GM18858 (cell line): ENCODE data around the gene HPCAL1.

Source experiments
- ATAC-seq: cut with Tn5 transposase; IDR thresholded peaks from one replicate; pipeline ENCODE4 v1.9.1; 2021; ENCODE audit not compliant: unreplicated experiment

HPCAL1 gene

GRCh38 chr2:10347562-10347948 lies 44.9 kb downstream of the HPCAL1 start:
- no peak for ATAC-seq

DNA sequence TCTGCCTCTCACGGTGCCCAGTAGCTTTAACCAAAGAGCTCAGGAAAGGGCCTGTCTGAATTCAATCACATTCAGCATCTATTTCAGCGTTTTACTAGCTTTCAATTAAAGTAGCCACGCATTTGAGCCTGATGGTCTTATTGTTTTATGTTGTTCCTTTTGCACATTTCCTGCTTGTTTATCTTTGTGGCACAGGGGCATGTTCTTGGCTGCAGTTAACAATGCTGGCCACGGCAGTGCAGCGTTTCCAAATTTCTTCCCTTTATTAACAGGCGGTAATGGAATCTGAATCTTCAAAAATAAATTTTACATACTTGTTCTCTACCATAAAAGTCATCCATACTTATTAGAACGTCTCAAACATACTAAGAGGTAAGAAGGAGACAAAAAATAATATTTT lies 46.2 kb downstream of the HPCAL1 start:
- ATAC-seq = no peak

DNA sequence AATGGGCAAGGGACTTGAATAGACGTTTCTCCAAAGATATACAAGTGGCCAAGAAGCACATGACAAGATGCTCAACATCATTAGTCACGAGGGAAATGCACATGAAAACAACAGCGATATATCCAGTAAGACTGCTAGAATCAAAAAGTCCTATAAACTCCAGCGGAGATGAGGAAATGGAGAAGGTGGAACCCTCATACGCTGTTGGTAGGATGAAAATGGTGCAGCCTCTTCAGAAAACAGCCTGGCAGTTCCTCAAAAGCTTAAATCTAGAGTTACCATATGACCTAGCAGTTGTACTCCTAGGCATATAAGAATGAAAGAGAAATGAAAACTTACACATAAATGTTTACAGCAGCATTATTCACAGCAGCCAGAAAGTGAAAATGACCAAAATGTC lies 48.1 kb downstream of the HPCAL1 start:
- no peak for ATAC-seq

DNA sequence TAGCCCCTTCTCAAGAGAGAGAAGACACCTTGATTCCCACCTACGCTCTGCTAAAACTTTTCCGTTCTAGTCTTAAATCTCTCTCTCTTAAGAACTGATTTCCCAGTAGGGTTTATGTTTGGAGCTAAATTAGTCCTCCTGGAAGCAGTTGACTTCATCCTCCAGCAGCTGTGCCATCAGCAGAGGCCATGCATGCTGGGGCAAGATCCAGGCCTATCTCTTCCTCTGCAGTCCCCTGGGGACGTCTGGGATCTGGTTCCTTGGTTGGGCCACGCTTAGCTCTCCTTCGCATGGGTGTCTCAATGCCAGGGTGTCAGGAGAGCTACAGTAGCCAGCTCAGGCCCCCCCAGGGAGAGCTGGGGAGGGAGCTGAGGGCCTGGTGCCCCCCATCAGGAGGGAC lies 49.7 kb downstream of the HPCAL1 start:
- ATAC-seq = no peak

DNA sequence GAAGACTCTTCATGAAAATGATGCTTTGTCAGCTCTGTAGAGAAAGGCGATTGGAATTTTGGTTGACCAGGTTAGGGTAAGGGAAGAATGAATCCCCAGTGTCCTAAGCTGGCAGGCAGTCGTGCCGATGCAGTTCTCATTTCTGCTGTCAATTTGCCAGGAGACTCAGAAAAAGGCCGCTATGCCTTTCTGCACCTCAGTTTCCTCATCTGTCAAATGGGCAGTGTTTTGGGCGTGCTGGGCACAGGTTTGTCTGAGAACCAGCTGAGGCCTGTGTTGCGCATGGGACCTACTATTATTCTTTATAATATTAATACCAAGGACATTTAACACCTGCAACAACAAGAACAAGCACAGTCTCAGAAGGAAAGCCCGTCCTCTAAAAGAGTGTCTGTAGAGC lies 50.3 kb downstream of the HPCAL1 start:
- no peak for ATAC-seq

GRCh38 chr2:10353931-10354330 lies 51.2 kb downstream of the HPCAL1 start:
- ATAC-seq = no peak

DNA sequence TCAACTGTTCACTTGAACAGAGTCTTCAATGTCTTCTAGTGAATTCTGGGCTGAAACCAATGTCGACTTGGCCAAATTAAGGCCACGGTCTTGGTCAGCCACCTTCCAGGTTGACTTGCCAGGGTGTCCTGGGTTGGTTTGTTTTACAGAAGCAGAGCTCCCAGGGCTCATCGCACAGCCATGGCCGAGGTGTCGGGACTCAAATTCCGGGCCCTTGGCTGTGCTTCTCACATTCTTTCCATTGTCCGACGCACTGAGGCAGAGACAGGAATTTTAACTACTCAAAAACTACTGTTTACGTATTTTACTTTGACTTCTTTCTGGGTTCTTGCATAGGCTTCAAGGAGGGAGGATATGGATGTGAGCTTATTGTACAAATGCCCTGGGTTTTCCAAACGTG lies 51.7 kb downstream of the HPCAL1 start:
- ATAC-seq = no peak

GRCh38 chr2:10355471-10356438 lies 53.1 kb downstream of the HPCAL1 start:
- ATAC-seq = no peak

- no peak for ATAC-seq
These were observed 53.7 kb downstream of the HPCAL1 start for GRCh38 chr2:10356439-10356811.

DNA sequence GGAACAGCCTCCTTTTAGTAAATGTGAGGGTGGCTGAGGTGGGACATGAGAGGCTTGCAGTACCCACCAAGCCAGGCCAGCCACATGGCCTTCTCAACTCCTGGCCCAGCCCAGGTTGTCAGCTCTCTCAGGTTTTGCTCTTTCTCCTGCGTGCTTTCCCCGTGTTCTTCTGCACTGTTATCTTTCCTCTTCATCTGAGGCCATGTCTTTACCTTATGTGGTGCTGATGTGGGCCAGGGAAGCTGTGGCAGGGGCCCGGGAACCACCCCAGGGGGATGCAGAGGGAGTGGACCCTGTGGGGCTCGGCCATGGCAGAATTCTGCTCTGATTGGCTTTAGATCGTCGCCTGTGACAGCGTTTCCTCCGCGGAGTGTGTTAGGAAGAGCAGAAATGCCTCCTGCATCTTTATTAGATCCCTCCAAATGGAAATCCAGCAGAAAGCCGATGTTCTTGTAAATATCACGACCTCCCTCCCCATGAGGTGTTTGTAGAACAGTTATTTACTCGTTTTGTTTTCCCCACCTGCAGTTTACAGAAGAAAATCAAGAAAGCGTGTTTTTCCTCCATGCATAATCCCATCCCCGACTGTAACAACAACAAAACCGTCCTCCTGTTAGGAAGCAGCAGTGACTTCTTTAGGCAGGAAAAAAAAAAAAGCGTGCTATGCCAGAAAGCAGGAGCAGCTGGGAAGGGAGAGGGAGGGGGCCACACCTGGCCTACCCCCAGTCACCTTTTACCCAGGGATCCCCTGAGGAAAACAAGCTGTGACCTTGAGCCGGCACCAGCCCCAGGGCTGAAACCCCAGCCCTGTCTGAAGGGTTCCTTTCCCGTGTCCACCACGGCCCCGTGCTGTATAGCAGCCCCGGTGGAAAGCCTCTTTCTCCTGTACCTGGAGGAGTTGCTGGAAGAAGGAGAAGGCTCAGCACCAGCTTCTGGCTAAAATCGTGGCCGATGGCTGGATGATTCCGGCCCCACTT lies 54.8 kb downstream of the HPCAL1 start:
- ATAC-seq = no peak

GRCh38 chr2:10359246-10359645 lies 56.5 kb downstream of the HPCAL1 start:
- no peak for ATAC-seq

DNA sequence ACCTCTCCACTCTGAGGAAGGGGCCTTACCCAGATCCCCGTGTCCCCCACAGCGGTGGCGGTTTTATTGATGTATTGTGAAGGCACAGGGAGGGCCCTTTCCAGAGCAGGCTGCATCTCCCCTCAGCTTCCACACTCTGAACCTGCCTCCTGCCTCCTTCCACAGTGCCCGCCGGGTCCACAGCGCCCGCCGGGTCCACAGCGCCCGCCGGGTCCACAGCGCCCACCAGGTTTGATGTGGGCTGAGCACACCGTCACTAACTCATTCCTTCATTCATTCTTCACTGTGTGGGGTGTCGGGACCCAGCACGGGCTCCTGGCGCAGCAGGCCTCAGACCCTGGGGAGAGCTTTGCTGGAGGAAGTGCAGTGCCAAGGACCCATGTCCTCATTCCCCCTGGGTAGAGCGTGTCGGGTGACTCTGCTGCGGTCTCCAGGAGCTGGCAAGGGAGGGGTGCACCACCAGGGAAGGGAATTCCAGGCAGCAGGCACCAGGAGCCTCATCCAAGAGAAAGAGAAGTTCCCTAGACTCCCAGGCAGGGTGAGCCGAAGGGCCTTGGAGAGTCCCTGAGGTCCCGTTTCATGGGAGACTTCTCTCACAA lies 57.1 kb downstream of the HPCAL1 start:
- no peak for ATAC-seq

DNA sequence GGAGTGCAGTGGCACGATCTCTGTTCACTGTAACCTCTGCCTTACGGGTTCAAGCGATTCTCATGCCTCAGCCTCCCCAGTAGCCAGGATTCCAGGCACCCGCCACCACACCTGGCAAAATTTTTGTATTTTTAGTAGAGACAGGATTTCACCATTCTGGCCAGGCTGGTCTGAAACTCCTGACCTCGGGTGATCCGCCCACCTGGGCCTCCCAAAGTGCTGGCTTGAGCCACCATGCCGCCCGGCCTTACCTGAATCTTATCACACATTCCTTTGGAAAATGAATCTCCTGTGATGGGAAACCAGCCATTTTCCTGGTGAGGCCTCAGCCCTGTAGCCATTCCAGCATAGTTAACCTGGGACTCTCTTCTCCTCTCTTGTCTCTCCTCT lies 57.8 kb downstream of the HPCAL1 start:
- ATAC-seq = no peak

- no peak for ATAC-seq
These were observed 58.3 kb downstream of the HPCAL1 start for GRCh38 chr2:10360850-10361588.

DNA sequence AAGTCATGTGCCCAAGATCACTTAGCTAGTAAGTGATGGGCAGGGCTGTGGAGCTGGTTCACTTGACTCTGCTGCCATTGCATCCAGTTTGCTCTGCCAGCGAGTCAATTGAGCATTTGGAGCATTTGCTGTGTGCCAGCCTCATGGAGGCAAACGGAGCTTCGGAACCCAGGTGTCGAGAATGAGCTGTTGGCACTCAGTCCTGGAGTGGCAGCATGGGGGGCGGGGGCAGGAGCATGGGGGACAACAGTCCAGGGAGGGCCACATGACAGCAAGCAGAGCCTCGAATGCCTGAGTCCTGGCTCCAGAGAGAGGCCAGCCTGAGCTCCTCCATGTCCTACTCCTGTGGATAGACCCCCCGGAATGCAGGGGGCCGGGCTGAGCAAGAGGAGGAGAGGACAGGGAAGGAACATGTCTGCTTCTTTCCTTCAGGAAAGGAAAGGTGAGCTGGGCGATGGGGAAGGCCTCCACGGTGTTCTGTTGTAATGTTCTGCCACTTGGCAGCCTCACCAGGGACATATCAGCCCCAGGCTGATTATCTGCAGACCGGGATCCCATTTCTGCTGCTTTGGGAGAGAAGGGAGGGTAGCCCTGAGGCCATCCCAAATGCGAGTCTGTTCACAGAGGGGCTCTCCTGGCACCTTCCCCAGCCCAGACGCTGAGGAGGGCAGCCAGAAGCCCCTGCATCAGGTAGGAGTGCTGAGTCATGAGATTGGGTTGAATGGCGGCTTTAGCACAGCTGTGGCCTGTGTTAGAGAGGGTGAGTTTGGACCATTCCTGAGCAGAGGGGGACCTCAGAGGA lies 59.6 kb downstream of the HPCAL1 start:
- ATAC-seq = no peak

GRCh38 chr2:10362898-10363454 lies 60.3 kb downstream of the HPCAL1 start:
- no peak for ATAC-seq

DNA sequence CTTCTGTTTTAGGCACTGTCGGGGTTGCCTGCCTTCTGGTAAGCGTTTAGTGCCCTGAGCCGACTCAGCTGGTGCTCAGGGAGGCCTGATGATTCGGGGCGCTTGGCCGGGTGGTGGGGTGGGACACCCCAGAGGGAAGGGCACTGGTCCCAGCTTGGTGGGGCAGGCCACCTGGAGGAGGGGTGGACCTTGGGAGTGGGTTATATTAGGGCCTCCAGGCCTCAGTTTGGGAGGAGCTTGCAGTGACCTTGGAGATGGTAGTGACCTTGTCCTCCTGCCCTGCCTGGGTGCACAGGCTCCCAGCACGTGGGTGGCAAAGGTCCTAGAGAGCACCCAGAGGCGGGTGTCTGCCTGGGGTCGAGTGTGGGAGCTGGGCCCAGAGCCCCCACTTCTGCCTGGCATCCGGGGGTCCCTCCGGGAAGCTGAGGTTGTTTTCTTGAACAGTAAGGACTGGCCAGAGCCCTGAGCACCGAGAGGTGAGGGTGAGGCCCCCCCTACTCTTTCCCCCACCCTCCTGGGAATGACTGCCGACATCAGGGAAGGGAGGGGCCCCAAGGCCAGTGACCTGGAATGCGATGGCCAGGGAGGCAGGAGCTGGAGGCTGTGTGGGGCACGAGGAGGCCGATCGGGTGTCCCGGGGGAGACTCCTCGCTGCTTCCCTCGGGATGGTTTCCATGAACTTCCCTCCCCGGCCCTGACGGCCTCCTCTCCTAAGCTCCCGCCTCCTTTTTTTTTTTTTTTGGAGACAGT lies 61.3 kb downstream of the HPCAL1 start:
- no peak for ATAC-seq

GRCh38 chr2:10365412-10365811 lies 62.7 kb downstream of the HPCAL1 start:
- no peak for ATAC-seq
